ENCODE results near the gene ANKRD53. TPM values are rescaled to one million over a fixed set of nuclear protein-coding genes. Genes with fewer than 3 reads are reported as not detected.

The ANKRD53 gene
- total RNA-seq, 4 donors from 2014 or later, result 1.8 to 3.7 TPM; not detected in 2

- TF ChIP-seq POLR2A (IDR thresholded peaks at IDR 0.05) (no peak), CTCF (IDR thresholded peaks at IDR 0.05) (no peak)
- DNase-seq, result peak in 1 of 2 donors; percentile 8
- H3K27ac ChIP-seq, result no peak overlapping the region
- intact Hi-C loops (cut with DNase I; ENCODE audit: low total_unique reads), result no loop called here
- peaks cover 4 to 5% of the 10 kb centered on the region in 2 donors for H3K4me1 ChIP-seq
- H3K36me3 ChIP-seq, result no peaks in the 10 kb centered on the region
- no peaks in the 10 kb centered on the region for H3K9me3 ChIP-seq
- no peaks in the 10 kb centered on the region for H3K27me3 ChIP-seq
- H3K4me3 ChIP-seq, result no peak overlapping the region
These were observed 3.8 kb upstream of the ANKRD53 start for GRCh38 chr2:70974592-70974991.

GRCh38 chr2:70975237-70975636 lies 3.2 kb upstream of the ANKRD53 start:
- Histone ChIP-seq H3K27ac (no peak overlapping the region), H3K36me3 (no peaks in the 10 kb centered on the region), H3K4me1 (peaks cover 4 to 5% of the 10 kb centered on the region in 2 donors), H3K9me3 (no peaks in the 10 kb centered on the region), H3K4me3 (no peak overlapping the region), H3K27me3 (no peaks in the 10 kb centered on the region)
- intact Hi-C loops (cut with DNase I; ENCODE audit: low total_unique reads), result no loop called here
- TF ChIP-seq CTCF (IDR thresholded peaks at IDR 0.05) (no peak), POLR2A (IDR thresholded peaks at IDR 0.05) (no peak)
- DNase-seq, result no peak

- no peak for TF ChIP-seq CTCF (IDR thresholded peaks at IDR 0.05)
- no peak for TF ChIP-seq POLR2A (IDR thresholded peaks at IDR 0.05)
- peak overlapping the region; percentile 52 to 66 for H3K4me3 ChIP-seq
- H3K27me3 ChIP-seq, result no peaks in the 10 kb centered on the region
- DNase-seq, result peak; percentile 49 to 69
- peak overlapping the region; percentile 92 to 96 for H3K27ac ChIP-seq
- H3K4me1 ChIP-seq, result peaks cover 4 to 5% of the 10 kb centered on the region in 2 donors
- intact Hi-C loops (cut with DNase I; ENCODE audit: low total_unique reads), result no loop called here
- H3K9me3 ChIP-seq, result no peaks in the 10 kb centered on the region
- H3K36me3 ChIP-seq, result no peaks in the 10 kb centered on the region
These were observed 725 bp upstream of the ANKRD53 start for GRCh38 chr2:70977605-70978205.

GRCh38 chr2:70979180-70979488 lies 704 bp downstream of the ANKRD53 start:
- intact Hi-C loops (cut with DNase I; ENCODE audit: low total_unique reads), result no loop called here
- no peaks in the 10 kb centered on the region for H3K9me3 ChIP-seq
- peak overlapping the region; percentile 26 to 52 for H3K4me3 ChIP-seq
- peak overlapping the region; percentile 92 to 96 for H3K27ac ChIP-seq
- no peaks in the 10 kb centered on the region for H3K27me3 ChIP-seq
- H3K36me3 ChIP-seq, result no peaks in the 10 kb centered on the region
- DNase-seq, result no peak
- H3K4me1 ChIP-seq, result peaks cover 4 to 5% of the 10 kb centered on the region in 2 donors
- TF ChIP-seq CTCF (IDR thresholded peaks at IDR 0.05), result no peak
- no peak for TF ChIP-seq POLR2A (IDR thresholded peaks at IDR 0.05)

- Histone ChIP-seq H3K4me1 (peaks cover 4 to 5% of the 10 kb centered on the region in 2 donors), H3K27ac (peak overlapping the region; percentile 92 to 96), H3K27me3 (no peaks in the 10 kb centered on the region), H3K9me3 (no peaks in the 10 kb centered on the region), H3K36me3 (no peaks in the 10 kb centered on the region), H3K4me3 (no peak overlapping the region)
- DNase-seq, result peak in 1 of 2 donors; percentile 16
- no peak for TF ChIP-seq CTCF (IDR thresholded peaks at IDR 0.05)
- TF ChIP-seq POLR2A (IDR thresholded peaks at IDR 0.05), result no peak
- intact Hi-C loops (cut with DNase I; ENCODE audit: low total_unique reads), result no loop called here
These were observed 1.2 kb downstream of the ANKRD53 start for GRCh38 chr2:70979626-70980025.

All from uterus (tissue), 4 donors.